HepG2 (cell line): ENCODE measurements around the gene CNIH3. TPM values are rescaled to one million over a fixed set of nuclear protein-coding genes. Genes with fewer than 3 reads are reported as not detected.

ENCODE experiments used
- ATAC-seq: fragments of 200-7000 bp; cut with Tn5 transposase; 3 replicates; pipeline ENCODE4 v1.9.1; 2020; ENCODE audit warnings: mild to moderate bottlenecking, moderate library complexity
- BruUV-seq: library from RNA; stranded (reverse); fragments of 400-500 nt; replicated peaks from 2 replicates; lab custom pipeline; 2021; lab: Mats Ljungman, UMichigan
- CTCF ChIA-PET: fragments of 300-600 bp; formaldehyde crosslinking; extraction: SDS; loops from one replicate; lab custom pipeline; 2021; ENCODE audit warnings: low total read pairs, inconsistent platforms, low intra/inter-chr PET ratio; lab: Yijun Ruan, JAX
- POLR2A ChIA-PET: fragments of 350-600 bp; sonication (Branson Sonifier 250); formaldehyde crosslinking; loops from one replicate; lab custom pipeline; 2020; ENCODE audit warnings: antibody characterized with exemption, inconsistent platforms; lab: Yijun Ruan, JAX
- DNase-seq: peaks from one replicate; pipeline ENCODE4 v3.0.0-alpha.2; 2015; ENCODE audit warnings: low spot score
- FAIRE-seq: peaks from 3 replicates; lab custom pipeline; 2011; peaks lifted over from hg19 to GRCh38; lab: Jason Lieb, UNC
- H2AFZ ChIP-seq: one replicate; pipeline ENCODE4 v1.6.1; 2011; ENCODE audit warnings: low read length, inconsistent platforms
- H3K27ac ChIP-seq: fragments of 300-600 bp; 3 replicates; pipeline ENCODE4 v1.8.0; 2011; ENCODE audit warnings: mixed run types, mild to moderate bottlenecking, mixed read lengths, low read length, inconsistent platforms; ENCODE audit not compliant: insufficient read depth; ENCODE audit errors: extremely low read length
- H3K27me3 ChIP-seq, 2 experiments: fragments of 200-600 bp in 1 of 2; 2 replicates in 1 of 2; 3 replicates in 1 of 2; pipeline versions ENCODE4 v1.6.0 to v1.8.0; 2011; ENCODE audit warnings: low read length in 2 of 2, mild to moderate bottlenecking in 2 of 2, moderate library complexity in 2 of 2, inconsistent platforms in 1 of 2; ENCODE audit not compliant: insufficient read depth in 2 of 2, control insufficient read depth in 1 of 2
- H3K36me3 ChIP-seq, 2 experiments: fragments of 200-600 bp in 1 of 2; replicated peaks in 1 of 2; 2 replicates in 1 of 2; 3 replicates in 1 of 2; pipeline versions ENCODE4 v1.5.1 to v1.8.0; 2011; ENCODE audit warnings: low read length in 2 of 2, inconsistent platforms in 1 of 2; ENCODE audit not compliant: insufficient read depth in 2 of 2, control insufficient read depth in 1 of 2
- H3K4me1 ChIP-seq: 2 replicates; pipeline ENCODE4 v1.5.1; 2012; ENCODE audit warnings: low read length, inconsistent platforms; ENCODE audit not compliant: insufficient read depth
- H3K4me2 ChIP-seq: 2 replicates; pipeline ENCODE4 v1.6.0; 2011; ENCODE audit warnings: low read depth, low read length, inconsistent platforms
- H3K4me3 ChIP-seq, 3 experiments: fragments of 200-600 bp in 1 of 3; sonication (generic), shearing (Covaris generic) in 1 of 3; replicated peaks in 1 of 3; 2 replicates each; pipeline ENCODE4 v1.5.1; 2011 to 2016; ENCODE audit warnings: low read length in 3 of 3, inconsistent platforms in 2 of 3, low read depth in 2 of 3, mild to moderate bottlenecking in 2 of 3, control low read depth in 1 of 3, mixed read lengths in 1 of 3; ENCODE audit not compliant: insufficient read depth in 1 of 3
- H3K79me2 ChIP-seq: one replicate; pipeline ENCODE4 v1.6.1; 2011; ENCODE audit warnings: low read length, inconsistent platforms; ENCODE audit not compliant: insufficient read depth
- H3K9ac ChIP-seq: 2 replicates; pipeline ENCODE4 v1.6.0; 2011; ENCODE audit warnings: mild to moderate bottlenecking, low read depth, low read length, inconsistent platforms; ENCODE audit not compliant: insufficient read depth
- H3K9me3 ChIP-seq: 2 replicates; pipeline ENCODE4 v1.5.1; 2012; ENCODE audit warnings: mild to moderate bottlenecking, low read length
- H4K20me1 ChIP-seq: 2 replicates; pipeline ENCODE4 v1.6.0; 2011; ENCODE audit warnings: inconsistent platforms, mild to moderate bottlenecking, low read length, moderate library complexity; ENCODE audit not compliant: insufficient read depth
- CENPBD1 ChIP-seq: sonication (generic); formaldehyde crosslinking; IDR thresholded peaks from 2 replicates; pipeline ENCODE4 v1.8.0; 2022; ENCODE audit warnings: missing genetic modification reagents, low read depth, mild to moderate bottlenecking, borderline replicate concordance
- GZF1 ChIP-seq: sonication (generic); formaldehyde crosslinking; IDR thresholded peaks from 2 replicates; pipeline ENCODE4 v1.5.1; 2020; ENCODE audit warnings: mild to moderate bottlenecking, missing genetic modification reagents
- HDAC6 ChIP-seq: fragments of 200-600 bp; sonication (generic); IDR thresholded peaks from 2 replicates; pipeline ENCODE4 v1.7.0; 2017; ENCODE audit warnings: mild to moderate bottlenecking, antibody characterized with exemption, low read length, low read depth
- MED1 ChIP-seq: sonication (generic); formaldehyde crosslinking; IDR thresholded peaks from 2 replicates; pipeline ENCODE4 v1.4.0; 2020; ENCODE audit warnings: missing genetic modification reagents
- MED13 ChIP-seq: sonication (generic); formaldehyde crosslinking; IDR thresholded peaks from 2 replicates; pipeline ENCODE4 v1.5.0; 2020; ENCODE audit warnings: missing genetic modification reagents
- PLRG1 ChIP-seq: fragments of 450-650 bp; conservative IDR thresholded peaks from 2 replicates; pipeline ENCODE4 v1.6.1; 2016
- RARG ChIP-seq: sonication (generic); formaldehyde crosslinking; IDR thresholded peaks from 2 replicates; pipeline ENCODE4 v1.4.0; 2020; ENCODE audit warnings: low read depth, mild to moderate bottlenecking, missing genetic modification reagents
- REL ChIP-seq: sonication (generic); formaldehyde crosslinking; conservative IDR thresholded peaks from 2 replicates; pipeline ENCODE4 v1.8.0; 2022; ENCODE audit warnings: mild to moderate bottlenecking, missing genetic modification reagents, moderate library complexity
- TBP ChIP-seq: sonication (generic); formaldehyde crosslinking; IDR thresholded peaks from 2 replicates; pipeline ENCODE4 v1.5.0; 2020; ENCODE audit warnings: missing genetic modification reagents
- TGIF2 ChIP-seq: IDR thresholded peaks from 2 replicates; pipeline ENCODE4 v1.6.1; 2016; ENCODE audit warnings: control low read depth, missing compliant biosample characterization
- XBP1 ChIP-seq: sonication (generic); formaldehyde crosslinking; IDR thresholded peaks from 2 replicates; pipeline ENCODE4 v1.5.0; 2020; ENCODE audit warnings: missing genetic modification reagents
- ZNF17 ChIP-seq: sonication (generic); formaldehyde crosslinking; IDR thresholded peaks from 2 replicates; pipeline ENCODE4 v1.5.0; 2020; ENCODE audit warnings: mild to moderate bottlenecking, missing genetic modification reagents
- ZNF883 ChIP-seq: sonication (generic); formaldehyde crosslinking; IDR thresholded peaks from 2 replicates; pipeline ENCODE4 v1.5.1; 2020; ENCODE audit warnings: mild to moderate bottlenecking, missing genetic modification reagents; ENCODE audit errors: not compliant biosample characterization
- WGBS: methylation state at CpG from one replicate; pipeline ENCODE4 v1.1.6; 2017; ENCODE audit warnings: low lambda C conversion rate; 5-methylcytosine and 5-hydroxymethylcytosine counted together
- in situ Hi-C: cut with HindIII; loops from 2 replicates; pipeline ENCODE4 v1.10.0; 2017; ENCODE audit warnings: low pct_unique_long_range_greater_than_20kb; ENCODE audit not compliant: extremely low pct_ligation_motif_present
- intact Hi-C: fragments of 100-400 bp; cut with micrococcal nuclease; formaldehyde crosslinking; loops from one replicate; pipeline ENCODE4 v1.10.0; 2022; ENCODE audit not compliant: unreplicated experiment
- polyA plus RNA-seq, 8 experiments: library from polyadenylated mRNA; depleted of rRNA in 3 of 8; stranded (reverse) in 7 of 8; unstranded in 1 of 8; fragments of >200 nt; fragmentation: Illumina TruSeq in 4 of 8; extraction: Trizol in 4 of 8; gene quantifications; 2 replicates each; pipeline versions ENCODE4 v1.2.1 to v1.2.3, GENCODE V29; 2011 to 2016; ENCODE audit warnings: low read depth in 4 of 8, missing spikeins in 1 of 8, mixed read lengths in 1 of 8; ENCODE audit not compliant: insufficient read depth in 1 of 8
- total RNA-seq, 5 experiments: library from RNA; depleted of rRNA; stranded (reverse); fragments of >200 nt; fragmentation: Illumina TruSeq; extraction: Trizol; gene quantifications; 2 replicates each; pipeline ENCODE4 v1.2.3, GENCODE V29; 2016; ENCODE audit warnings: low read depth in 1 of 5
- TF ChIP-seq, protein P1 (sequence below): sonication (generic); formaldehyde crosslinking; IDR thresholded peaks from 2 replicates; pipeline ENCODE4 v1.4.0; 2020; ENCODE audit warnings: low read depth, mild to moderate bottlenecking, missing genetic modification reagents
- TF ChIP-seq, protein P2 (sequence below): sonication (generic); formaldehyde crosslinking; IDR thresholded peaks from 2 replicates; pipeline ENCODE4 v1.8.1; 2022; ENCODE audit warnings: mild to moderate bottlenecking, missing genetic modification reagents

The CNIH3 gene
- total and polyA plus RNA-seq, 2 of the 13 experiments (the other 11 are each of a cell fraction or from before 2014, with no cell fraction given), result 0.36 to 1.1 TPM

- Histone ChIP-seq H3K9me3 (no peaks in the 10 kb centered on the region), H3K4me2 (no peak overlapping the region), H3K4me1 (no peaks in the 10 kb centered on the region), H2AFZ (no peak overlapping the region), H3K27me3 (no peaks in the 10 kb centered on the region), H3K79me2 (no peaks in the 10 kb centered on the region), H4K20me1 (no peaks in the 10 kb centered on the region)
- FAIRE-seq, result no peak
- BruUV-seq, result no TSS peak
- WGBS, result 0% methylated on average over 1 of the region's 1 CpG
- no peak for ATAC-seq
- CTCF ChIA-PET, result no interaction called here
- TF ChIP-seq ZNF883 (CRISPR knock-in tag) (no peak), CENPBD1 (CRISPR knock-in tag) (no peak), GZF1 (CRISPR knock-in tag) (no peak), TGIF2 (CRISPR knock-in tag) (no peak), MED1 (CRISPR knock-in tag) (no peak), XBP1 (CRISPR knock-in tag) (no peak), PLRG1 (no peak)
- TF ChIP-seq, protein P1, sequence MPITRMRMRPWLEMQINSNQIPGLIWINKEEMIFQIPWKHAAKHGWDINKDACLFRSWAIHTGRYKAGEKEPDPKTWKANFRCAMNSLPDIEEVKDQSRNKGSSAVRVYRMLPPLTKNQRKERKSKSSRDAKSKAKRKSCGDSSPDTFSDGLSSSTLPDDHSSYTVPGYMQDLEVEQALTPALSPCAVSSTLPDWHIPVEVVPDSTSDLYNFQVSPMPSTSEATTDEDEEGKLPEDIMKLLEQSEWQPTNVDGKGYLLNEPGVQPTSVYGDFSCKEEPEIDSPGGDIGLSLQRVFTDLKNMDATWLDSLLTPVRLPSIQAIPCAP (CRISPR knock-in tag), result no peak
- TF ChIP-seq, all 625 proteins: peak for 0
- intact Hi-C loops, result no loop called here
- Histone ChIP-seq H3K36me3 (no peaks in the 10 kb centered on the region), H3K9ac (no peak overlapping the region), H3K27ac (no peak overlapping the region), H3K4me3 (no peak overlapping the region)
- no peak for DNase-seq
- POLR2A ChIA-PET, result no interaction called here
- in situ Hi-C loops, result no loop called here
These were observed 34.1 kb upstream of the CNIH3 start for GRCh38 chr1:224582041-224582440.

- BruUV-seq, result no TSS peak
- 16% methylated on average over 3 of the region's 3 CpGs for WGBS
- ChIA-PET POLR2A (no interaction called here), CTCF (no interaction called here)
- intact Hi-C loops, result no loop called here
- Histone ChIP-seq H3K4me2 (no peak overlapping the region), H3K27me3 (no peaks in the 10 kb centered on the region), H3K27ac (no peak overlapping the region), H3K4me1 (no peaks in the 10 kb centered on the region), H3K79me2 (no peaks in the 10 kb centered on the region), H3K36me3 (no peaks in the 10 kb centered on the region), H3K4me3 (no peak overlapping the region), H4K20me1 (no peaks in the 10 kb centered on the region), H3K9ac (no peak overlapping the region), H2AFZ (no peak overlapping the region), H3K9me3 (no peaks in the 10 kb centered on the region)
- in situ Hi-C loops, result no loop called here
- DNase-seq, result no peak
- no peak for FAIRE-seq
- no peak for ATAC-seq
- TF ChIP-seq, protein P2, sequence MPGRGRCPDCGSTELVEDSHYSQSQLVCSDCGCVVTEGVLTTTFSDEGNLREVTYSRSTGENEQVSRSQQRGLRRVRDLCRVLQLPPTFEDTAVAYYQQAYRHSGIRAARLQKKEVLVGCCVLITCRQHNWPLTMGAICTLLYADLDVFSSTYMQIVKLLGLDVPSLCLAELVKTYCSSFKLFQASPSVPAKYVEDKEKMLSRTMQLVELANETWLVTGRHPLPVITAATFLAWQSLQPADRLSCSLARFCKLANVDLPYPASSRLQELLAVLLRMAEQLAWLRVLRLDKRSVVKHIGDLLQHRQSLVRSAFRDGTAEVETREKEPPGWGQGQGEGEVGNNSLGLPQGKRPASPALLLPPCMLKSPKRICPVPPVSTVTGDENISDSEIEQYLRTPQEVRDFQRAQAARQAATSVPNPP (CRISPR knock-in tag), result no peak
- TF ChIP-seq HDAC6 (no peak), RARG (CRISPR knock-in tag) (no peak), REL (CRISPR knock-in tag) (no peak), MED13 (CRISPR knock-in tag) (no peak), TBP (CRISPR knock-in tag) (no peak), ZNF17 (CRISPR knock-in tag) (no peak)
These were observed 32.3 kb upstream of the CNIH3 start for GRCh38 chr1:224583774-224584173.
